Activated naive CD8-positive, alpha-beta T cell treated with anti-CD3 and anti-CD28 coated beads for 36 hours (primary cell): ENCODE data around the gene SKA2. TPM values are rescaled to one million over a fixed set of nuclear protein-coding genes. Genes with fewer than 3 reads are reported as not detected.
A peak's percentile ranks its signal among the peaks of the same experiment; 100 is the strongest.

Experiments
- DNase-seq: peaks from one replicate; pipeline ENCODE4 v3.0.0; 2021
- H3K27ac Mint-ChIP-seq: one replicate; pipeline ENCODE4 v1.8.0; 2022; ENCODE audit warnings: mild to moderate bottlenecking, moderate library complexity, mixed read lengths
- H3K27me3 Mint-ChIP-seq: one replicate; pipeline ENCODE4 v1.8.0; 2022; ENCODE audit warnings: mild to moderate bottlenecking, mixed read lengths
- H3K36me3 Mint-ChIP-seq: one replicate; pipeline ENCODE4 v1.8.0; 2021; ENCODE audit warnings: mild to moderate bottlenecking, mixed read lengths
- H3K4me1 Mint-ChIP-seq: one replicate; pipeline ENCODE4 v1.8.0; 2021; ENCODE audit warnings: mixed read lengths
- H3K4me3 Mint-ChIP-seq: one replicate; pipeline ENCODE4 v1.8.0; 2022; ENCODE audit warnings: mild to moderate bottlenecking, moderate library complexity, mixed read lengths
- H3K9me3 Mint-ChIP-seq: one replicate; pipeline ENCODE4 v1.8.0; 2022; ENCODE audit warnings: mixed read lengths
- total RNA-seq, 2 experiments: library from RNA; stranded (reverse); gene quantifications; one replicate each; pipeline ENCODE4 v1.2.3, GENCODE V29; 2021

SKA2 gene
- total RNA-seq, 2 experiments from 2014 or later = 68.9 to 85.4 TPM

- Mint-ChIP-seq H3K27ac (no peak overlapping the region), H3K27me3 (no peaks in the 10 kb centered on the region), H3K9me3 (no peaks in the 10 kb centered on the region), H3K4me1 (no peaks in the 10 kb centered on the region), H3K4me3 (no peak overlapping the region), H3K36me3 (peaks cover 2% of the 10 kb centered on the region)
- DNase-seq = no peak
These were observed 25.2 kb downstream of the SKA2 start for GRCh38 chr17:59129814-59130213.

GRCh38 chr17:59126809-59127417 is 28.1 kb downstream of the SKA2 start:
- H3K27me3 Mint-ChIP-seq = no peaks in the 10 kb centered on the region
- H3K36me3 Mint-ChIP-seq = peaks cover 7% of the 10 kb centered on the region
- H3K9me3 Mint-ChIP-seq = no peaks in the 10 kb centered on the region
- no peaks in the 10 kb centered on the region for H3K4me1 Mint-ChIP-seq
- no peak for DNase-seq
- H3K27ac Mint-ChIP-seq = no peak overlapping the region
- H3K4me3 Mint-ChIP-seq = no peak overlapping the region

GRCh38 chr17:59124665-59125064 is 30.3 kb downstream of the SKA2 start:
- no peaks in the 10 kb centered on the region for H3K27me3 Mint-ChIP-seq

GRCh38 chr17:59121901-59122480 is 33.0 kb downstream of the SKA2 start:
- H3K4me1 Mint-ChIP-seq = no peaks in the 10 kb centered on the region
- peaks cover 17% of the 10 kb centered on the region for H3K36me3 Mint-ChIP-seq
- no peaks in the 10 kb centered on the region for H3K27me3 Mint-ChIP-seq
- no peak for DNase-seq
- H3K27ac Mint-ChIP-seq = no peak overlapping the region
- H3K4me3 Mint-ChIP-seq = no peak overlapping the region
- H3K9me3 Mint-ChIP-seq = no peaks in the 10 kb centered on the region

More at GRCh38 chr17:59124665-59125064, 30.3 kb downstream of the SKA2 start:
- DNase-seq = no peak
- no peaks in the 10 kb centered on the region for H3K9me3 Mint-ChIP-seq
- H3K4me1 Mint-ChIP-seq = no peaks in the 10 kb centered on the region
- H3K36me3 Mint-ChIP-seq = peaks cover 9% of the 10 kb centered on the region
- H3K4me3 Mint-ChIP-seq = no peak overlapping the region
- H3K27ac Mint-ChIP-seq = no peak overlapping the region

- H3K9me3 Mint-ChIP-seq = no peaks in the 10 kb centered on the region
- peaks cover 19% of the 10 kb centered on the region for H3K36me3 Mint-ChIP-seq
- no peak overlapping the region for H3K27ac Mint-ChIP-seq
- DNase-seq = no peak
- H3K27me3 Mint-ChIP-seq = no peaks in the 10 kb centered on the region
- peaks cover 4% of the 10 kb centered on the region for H3K4me1 Mint-ChIP-seq
- no peak overlapping the region for H3K4me3 Mint-ChIP-seq
These were observed 39.5 kb downstream of the SKA2 start for GRCh38 chr17:59115474-59115873.

GRCh38 chr17:59111539-59111938 is 43.4 kb downstream of the SKA2 start:
- H3K4me3 Mint-ChIP-seq = no peak overlapping the region

GRCh38 chr17:59110973-59111372 is 44.0 kb downstream of the SKA2 start:
- peaks cover 21% of the 10 kb centered on the region for H3K4me1 Mint-ChIP-seq
- H3K27ac Mint-ChIP-seq = no peak overlapping the region
- H3K27me3 Mint-ChIP-seq = no peaks in the 10 kb centered on the region
- DNase-seq = no peak
- no peak overlapping the region for H3K4me3 Mint-ChIP-seq
- H3K36me3 Mint-ChIP-seq = peaks cover 32% of the 10 kb centered on the region
- no peaks in the 10 kb centered on the region for H3K9me3 Mint-ChIP-seq

More at GRCh38 chr17:59111539-59111938, 43.4 kb downstream of the SKA2 start:
- no peak for DNase-seq
- peaks cover 21% of the 10 kb centered on the region for H3K4me1 Mint-ChIP-seq
- H3K27ac Mint-ChIP-seq = no peak overlapping the region
- H3K36me3 Mint-ChIP-seq = peaks cover 32% of the 10 kb centered on the region
- no peaks in the 10 kb centered on the region for H3K27me3 Mint-ChIP-seq
- H3K9me3 Mint-ChIP-seq = no peaks in the 10 kb centered on the region

- H3K4me3 Mint-ChIP-seq = peak overlapping the region; percentile 94
- no peaks in the 10 kb centered on the region for H3K27me3 Mint-ChIP-seq
- no peaks in the 10 kb centered on the region for H3K9me3 Mint-ChIP-seq
- H3K27ac Mint-ChIP-seq = no peak overlapping the region
- peaks cover 37% of the 10 kb centered on the region for H3K4me1 Mint-ChIP-seq
- H3K36me3 Mint-ChIP-seq = peaks cover 35% of the 10 kb centered on the region
- no peak for DNase-seq
These were observed 46.4 kb downstream of the SKA2 start for GRCh38 chr17:59108400-59109102.

GRCh38 chr17:59107306-59107670 is 47.7 kb downstream of the SKA2 start:
- H3K4me3 Mint-ChIP-seq = peak overlapping the region; percentile 94
- H3K27me3 Mint-ChIP-seq = no peaks in the 10 kb centered on the region
- peaks cover 33% of the 10 kb centered on the region for H3K36me3 Mint-ChIP-seq
- no peak for DNase-seq
- H3K9me3 Mint-ChIP-seq = no peaks in the 10 kb centered on the region
- peak overlapping the region; percentile 93 for H3K27ac Mint-ChIP-seq
- H3K4me1 Mint-ChIP-seq = peaks cover 37% of the 10 kb centered on the region

GRCh38 chr17:59106463-59107305 is 48.3 kb downstream of the SKA2 start, which contains the start of gene TRIM37:
Gene TRIM37 (minus strand): TSS chr17:59106880. CDS start chr17:59106461, 419 bp downstream.
- Mint-ChIP-seq H3K9me3 (no peaks in the 10 kb centered on the region), H3K4me1 (peaks cover 40% of the 10 kb centered on the region), H3K27ac (peak within 1 kb of the TSS; percentile 93), H3K4me3 (peak within 1 kb of the TSS; percentile 94), H3K36me3 (peaks cover 33% of the 10 kb centered on the region), H3K27me3 (no peaks in the 10 kb centered on the region)
- DNase-seq = peak; percentile 100

GRCh38 chr17:59105852-59106462 is 49.0 kb downstream of the SKA2 start:
- H3K27me3 Mint-ChIP-seq = no peaks in the 10 kb centered on the region
- peaks cover 34% of the 10 kb centered on the region for H3K36me3 Mint-ChIP-seq
- DNase-seq = peak; percentile 69
- H3K4me1 Mint-ChIP-seq = peaks cover 43% of the 10 kb centered on the region
- H3K27ac Mint-ChIP-seq = peak overlapping the region; percentile 93
- H3K9me3 Mint-ChIP-seq = no peaks in the 10 kb centered on the region
- H3K4me3 Mint-ChIP-seq = peak overlapping the region; percentile 94

GRCh38 chr17:59101178-59101577 is 53.8 kb downstream of the SKA2 start:
- Mint-ChIP-seq H3K4me3 (no peak overlapping the region), H3K36me3 (peaks cover 43% of the 10 kb centered on the region), H3K27ac (no peak overlapping the region), H3K4me1 (peaks cover 37% of the 10 kb centered on the region), H3K9me3 (peaks cover 4% of the 10 kb centered on the region), H3K27me3 (no peaks in the 10 kb centered on the region)
- DNase-seq = no peak

- Mint-ChIP-seq H3K9me3 (peaks cover 4% of the 10 kb centered on the region), H3K27me3 (no peaks in the 10 kb centered on the region), H3K36me3 (peaks cover 39% of the 10 kb centered on the region), H3K27ac (no peak overlapping the region), H3K4me3 (no peak overlapping the region), H3K4me1 (peaks cover 29% of the 10 kb centered on the region)
- no peak for DNase-seq
These were observed 57.1 kb downstream of the SKA2 start for GRCh38 chr17:59097876-59098275.

- Mint-ChIP-seq H3K4me3 (no peak overlapping the region), H3K27ac (no peak overlapping the region), H3K36me3 (peaks cover 26% of the 10 kb centered on the region), H3K27me3 (no peaks in the 10 kb centered on the region), H3K4me1 (peaks cover 18% of the 10 kb centered on the region), H3K9me3 (peaks cover 4% of the 10 kb centered on the region)
- no peak for DNase-seq
These were observed 60.0 kb downstream of the SKA2 start for GRCh38 chr17:59094861-59095530.
